ENCODE data around the gene COPS3.
"Not testable (repeated sequence)": the region's sequence is repeated elsewhere in the genome, so short reads cannot be mapped to it uniquely, and the experiment has no call there.

GRCh38 chr17:17301659-17302058 is 20.6 kb upstream of the COPS3 start:
- not testable (repeated sequence) for TF ChIP-seq CTCF, POLR2A (IDR thresholded peaks at IDR 0.05)
